CD4-positive, alpha-beta memory T cell (primary cell): ENCODE data around the gene DENND5A. TPM values are rescaled to one million over a fixed set of nuclear protein-coding genes. Genes with fewer than 3 reads are reported as not detected.
"Not testable (repeated sequence)": the region's sequence is repeated elsewhere in the genome, so short reads cannot be mapped to it uniquely, and the experiment has no call there.

Experiments used
- CTCF ChIA-PET: fragments of 350-600 bp; sonication (Branson Sonifier 250); formaldehyde crosslinking; loops from one replicate; lab custom pipeline; 2021; ENCODE audit warnings: inconsistent platforms; ENCODE audit not compliant: partially characterized antibody; lab: Charles Lee
- POLR2A ChIA-PET: fragments of 350-600 bp; sonication (Branson Sonifier 250); formaldehyde crosslinking; loops from one replicate; lab custom pipeline; 2021; ENCODE audit not compliant: partially characterized antibody; lab: Charles Lee
- DNase-seq, 5 donors: peaks; one replicate each; pipeline versions ENCODE4 v3.0.0 to v3.0.0-alpha.2; 2020 to 2022; ENCODE audit warnings: mixed read lengths in 1 of 5
- H3K27ac ChIP-seq: one replicate; pipeline ENCODE4 v1.7.0; 2013; ENCODE audit warnings: low read depth, low read length
- H3K27me3 ChIP-seq: 2 replicates; pipeline ENCODE4 v1.7.0; 2013; ENCODE audit warnings: mild to moderate bottlenecking, low read length, moderate library complexity; ENCODE audit not compliant: insufficient read depth
- H3K36me3 ChIP-seq: 2 replicates; pipeline ENCODE4 v1.7.0; 2013; ENCODE audit warnings: mild to moderate bottlenecking, low read length, moderate library complexity; ENCODE audit not compliant: insufficient read depth
- H3K4me1 ChIP-seq: 2 replicates; pipeline ENCODE4 v1.7.0; 2013; ENCODE audit warnings: mild to moderate bottlenecking, low read length, moderate library complexity; ENCODE audit not compliant: insufficient read depth
- H3K4me3 ChIP-seq, 2 donors: one replicate each; pipeline ENCODE4 v1.7.0; 2013; ENCODE audit warnings: low read length in 2 of 2, mild to moderate bottlenecking in 1 of 2
- H3K9me3 ChIP-seq, 2 donors: one replicate each; pipeline ENCODE4 v1.7.0; 2013; ENCODE audit warnings: low read length in 2 of 2, control low read depth in 1 of 2; ENCODE audit not compliant: control insufficient read depth in 1 of 2
- H3K27ac Mint-ChIP-seq, 7 donors: one replicate each; pipeline ENCODE4 v1.8.0; 2020 to 2021; ENCODE audit warnings: mixed read lengths in 7 of 7, mild to moderate bottlenecking in 6 of 7, inconsistent platforms in 3 of 7, moderate library complexity in 3 of 7
- H3K27me3 Mint-ChIP-seq, 2 donors: one replicate each; pipeline ENCODE4 v1.8.0; 2020 to 2021; ENCODE audit warnings: mixed read lengths in 2 of 2
- H3K36me3 Mint-ChIP-seq, 2 donors: one replicate each; pipeline ENCODE4 v1.8.0; 2020 to 2021; ENCODE audit warnings: mixed read lengths in 2 of 2, inconsistent platforms in 1 of 2, mild to moderate bottlenecking in 1 of 2
- H3K4me1 Mint-ChIP-seq, 4 donors: one replicate each; pipeline ENCODE4 v1.8.0; 2020 to 2021; ENCODE audit warnings: mixed read lengths in 4 of 4, mild to moderate bottlenecking in 1 of 4
- H3K4me3 Mint-ChIP-seq, 8 donors: one replicate each; pipeline ENCODE4 v1.8.0; 2020 to 2021; ENCODE audit warnings: mixed read lengths in 8 of 8, mild to moderate bottlenecking in 7 of 8, moderate library complexity in 6 of 8, inconsistent platforms in 3 of 8
- H3K9me3 Mint-ChIP-seq, 8 donors: one replicate each; pipeline ENCODE4 v1.8.0; 2020 to 2021; ENCODE audit warnings: mixed read lengths in 8 of 8, mild to moderate bottlenecking in 5 of 8, inconsistent platforms in 3 of 8, moderate library complexity in 1 of 8
- intact Hi-C: fragments of 100-400 bp; cut with micrococcal nuclease; formaldehyde crosslinking; loops from one replicate; pipeline ENCODE4 v1.15.1; 2023
- polyA plus RNA-seq, 2 donors: library from polyadenylated mRNA; unstranded; fragments of 300-500 nt; fragmentation: Illumina TruSeq; gene quantifications; one replicate each; pipeline ENCODE4 v1.2.3, GENCODE V29; 2021
- total RNA-seq, 2 experiments: library from RNA; stranded (reverse); gene quantifications; one replicate each; pipeline ENCODE4 v1.2.3, GENCODE V29; 2021

Gene DENND5A
- total and polyA plus RNA-seq, 4 experiments from 2014 or later: 14.5 to 61.9 (median 49.1) TPM

DNA sequence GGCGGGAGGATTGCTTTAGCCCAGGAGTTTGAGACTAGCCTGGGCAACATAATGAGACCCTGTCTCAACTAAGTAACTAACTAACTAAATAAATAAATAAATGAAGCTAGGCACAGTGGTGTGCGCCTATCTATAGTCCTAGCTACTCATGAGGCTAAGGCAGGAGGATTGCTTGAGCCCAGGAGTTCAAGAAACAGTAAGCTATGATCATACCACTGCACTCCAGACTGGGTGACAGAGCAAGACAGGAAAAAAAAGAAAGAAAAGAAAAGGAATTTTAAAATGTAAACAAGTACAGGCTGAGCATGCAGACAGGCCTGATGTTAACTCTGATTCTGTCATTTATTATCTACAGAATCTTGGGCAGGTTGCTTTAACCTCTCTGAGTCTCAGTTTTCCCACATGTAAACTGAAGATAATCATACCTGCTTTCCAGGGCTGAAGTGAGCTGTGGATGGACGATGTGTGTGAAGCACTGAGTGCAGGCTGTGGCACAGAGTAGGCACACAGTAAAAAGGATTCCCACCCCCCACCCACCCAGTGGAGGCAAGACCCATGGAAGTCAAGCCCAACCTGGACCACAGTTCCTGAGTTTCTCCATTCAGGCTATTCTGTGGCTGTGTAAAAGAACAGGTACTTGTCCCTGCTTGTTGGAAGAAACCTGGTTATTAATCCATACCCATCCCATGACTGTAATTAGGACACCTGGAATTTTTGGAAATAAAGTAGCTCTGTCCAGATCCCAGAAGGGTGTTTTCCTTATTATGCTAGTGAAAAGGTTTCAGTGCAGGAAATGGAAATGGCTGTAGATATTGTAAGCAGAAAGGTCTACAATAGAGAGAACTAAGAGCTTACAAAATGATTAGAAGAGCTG lies 155.1 kb downstream of the DENND5A start:
- Mint-ChIP-seq H3K27ac (no peak overlapping the region), H3K36me3 (no peaks in the 10 kb centered on the region), H3K4me1 (no peaks in the 10 kb centered on the region), H3K27me3 (peaks cover 0 to 2% of the 10 kb centered on the region in 2 donors), H3K4me3 (no peak overlapping the region), H3K9me3 (peaks cover 0 to 33% (median 21%) of the 10 kb centered on the region in 8 donors)
- DNase-seq: no peak
- intact Hi-C loops: no loop called here
- Histone ChIP-seq H3K27me3 (no peaks in the 10 kb centered on the region), H3K4me1 (no peaks in the 10 kb centered on the region), H3K4me3 (no peak overlapping the region), H3K36me3 (no peaks in the 10 kb centered on the region), H3K27ac (no peak overlapping the region), H3K9me3 (no peaks in the 10 kb centered on the region)
- CTCF ChIA-PET: interaction anchor here (0.6 to 3.2 kb wide), 4 partner anchors 11 to 780 kb away, joined by 3 to 11 read pairs (median 3); no protein-coding TSS in a partner anchor
- POLR2A ChIA-PET: no interaction called here

DNA sequence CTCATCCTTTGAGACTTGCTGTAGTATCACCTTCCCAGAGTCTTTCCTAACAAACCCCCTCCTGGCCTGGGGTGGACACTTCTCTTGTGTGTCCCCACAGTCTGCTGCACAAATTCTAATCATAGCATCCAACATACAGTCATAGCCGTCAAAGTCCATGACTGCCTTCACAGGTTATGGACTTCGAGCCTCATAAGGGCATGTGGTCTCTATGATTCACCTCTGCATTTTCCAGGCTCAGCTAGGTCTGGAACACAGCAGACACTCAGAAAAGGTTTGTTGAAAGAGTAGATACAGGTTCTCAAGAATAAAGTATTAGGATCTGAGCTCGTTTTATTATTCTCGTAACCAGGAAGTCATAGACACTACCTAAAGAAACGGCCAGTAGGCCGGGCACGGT lies 160.6 kb downstream of the DENND5A start:
- peaks cover 0 to 1% (median 0%) of the 10 kb centered on the region in 8 donors for H3K9me3 Mint-ChIP-seq
- Histone ChIP-seq H3K4me1 (no peaks in the 10 kb centered on the region), H3K9me3 (no peaks in the 10 kb centered on the region), H3K27me3 (no peaks in the 10 kb centered on the region), H3K36me3 (no peaks in the 10 kb centered on the region), H3K27ac (no peak overlapping the region), H3K4me3 (no peak overlapping the region)
- ChIA-PET POLR2A (no interaction called here), CTCF (no interaction called here)
- H3K36me3 Mint-ChIP-seq: no peaks in the 10 kb centered on the region
- no peak overlapping the region for H3K27ac Mint-ChIP-seq
- no peak overlapping the region for H3K4me3 Mint-ChIP-seq
- no peaks in the 10 kb centered on the region for H3K4me1 Mint-ChIP-seq
- no peak for DNase-seq
- H3K27me3 Mint-ChIP-seq: peaks cover 4 to 5% of the 10 kb centered on the region in 2 donors
- intact Hi-C loops: no loop called here

GRCh38 chr11:9103542-9104276 lies 161.4 kb downstream of the DENND5A start:
- Mint-ChIP-seq H3K27me3 (peaks cover 5 to 7% of the 10 kb centered on the region in 2 donors), H3K36me3 (no peaks in the 10 kb centered on the region), H3K27ac (no peak overlapping the region), H3K4me1 (no peaks in the 10 kb centered on the region), H3K4me3 (no peak overlapping the region), H3K9me3 (peaks cover 0 to 1% (median 0%) of the 10 kb centered on the region in 8 donors)
- Histone ChIP-seq H3K27ac (no peak overlapping the region), H3K27me3 (no peaks in the 10 kb centered on the region), H3K4me1 (no peaks in the 10 kb centered on the region), H3K36me3 (no peaks in the 10 kb centered on the region), H3K9me3 (no peaks in the 10 kb centered on the region), H3K4me3 (no peak overlapping the region)
- CTCF ChIA-PET: interaction anchor here (0.6 kb wide), 1 partner anchor 11 kb away, joined by 3 read pairs; no protein-coding TSS in a partner anchor
- DNase-seq: no peak
- POLR2A ChIA-PET: no interaction called here
- intact Hi-C loops: no loop called here

- POLR2A ChIA-PET: no interaction called here
Observed at GRCh38 chr11:9099617-9100016, 165.5 kb downstream of the DENND5A start.

DNA sequence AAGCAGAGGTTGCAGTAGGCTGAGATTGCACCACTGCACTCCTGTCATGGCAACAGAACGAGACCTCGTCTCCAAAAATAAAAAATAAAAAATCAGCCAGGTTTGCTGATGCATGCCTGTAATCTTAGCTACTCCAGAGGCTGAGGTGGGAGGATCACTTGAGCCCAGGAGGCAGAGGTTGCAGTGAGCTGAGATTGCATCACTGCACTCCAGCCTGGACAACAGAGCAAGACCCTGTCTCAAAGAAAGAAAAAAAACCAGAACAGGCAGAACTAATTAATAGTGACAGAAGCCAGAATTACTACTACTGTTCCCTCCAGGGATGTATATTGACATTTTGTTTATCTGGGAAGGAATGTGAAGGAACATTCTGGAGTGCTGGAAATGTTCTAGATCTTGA lies 166.7 kb downstream of the DENND5A start:
- H3K36me3 Mint-ChIP-seq, H3K4me1 Mint-ChIP-seq, intact Hi-C loops, H3K27ac Mint-ChIP-seq, DNase-seq, H3K36me3 ChIP-seq, H3K4me3 ChIP-seq, H3K9me3 ChIP-seq, POLR2A ChIA-PET, H3K4me3 Mint-ChIP-seq, H3K27ac ChIP-seq, H3K4me1 ChIP-seq, H3K9me3 Mint-ChIP-seq, H3K27me3 ChIP-seq: not testable (repeated sequence)
- CTCF ChIA-PET: interaction anchor here (0.8 to 1.1 kb wide), 2 partner anchors 12 to 39 kb away, joined by 3 read pairs; no protein-coding TSS in a partner anchor
- H3K27me3 Mint-ChIP-seq: peaks cover 17 to 25% of the 10 kb centered on the region in 2 donors

More at GRCh38 chr11:9099617-9100016, 165.5 kb downstream of the DENND5A start:
- intact Hi-C loops: no loop called here
- Histone ChIP-seq H3K4me1 (no peaks in the 10 kb centered on the region), H3K36me3 (no peaks in the 10 kb centered on the region), H3K4me3 (no peak overlapping the region), H3K9me3 (no peaks in the 10 kb centered on the region), H3K27me3 (no peaks in the 10 kb centered on the region), H3K27ac (no peak overlapping the region)
- Mint-ChIP-seq H3K27ac (no peak overlapping the region), H3K4me3 (no peak overlapping the region), H3K27me3 (peaks cover 13 to 20% of the 10 kb centered on the region in 2 donors), H3K36me3 (no peaks in the 10 kb centered on the region), H3K9me3 (no peaks in the 10 kb centered on the region), H3K4me1 (no peaks in the 10 kb centered on the region)
- DNase-seq: no peak
- CTCF ChIA-PET: interaction anchor here (1.3 kb wide), 1 partner anchor 38 kb away, joined by 3 read pairs; no protein-coding TSS in a partner anchor

DNA sequence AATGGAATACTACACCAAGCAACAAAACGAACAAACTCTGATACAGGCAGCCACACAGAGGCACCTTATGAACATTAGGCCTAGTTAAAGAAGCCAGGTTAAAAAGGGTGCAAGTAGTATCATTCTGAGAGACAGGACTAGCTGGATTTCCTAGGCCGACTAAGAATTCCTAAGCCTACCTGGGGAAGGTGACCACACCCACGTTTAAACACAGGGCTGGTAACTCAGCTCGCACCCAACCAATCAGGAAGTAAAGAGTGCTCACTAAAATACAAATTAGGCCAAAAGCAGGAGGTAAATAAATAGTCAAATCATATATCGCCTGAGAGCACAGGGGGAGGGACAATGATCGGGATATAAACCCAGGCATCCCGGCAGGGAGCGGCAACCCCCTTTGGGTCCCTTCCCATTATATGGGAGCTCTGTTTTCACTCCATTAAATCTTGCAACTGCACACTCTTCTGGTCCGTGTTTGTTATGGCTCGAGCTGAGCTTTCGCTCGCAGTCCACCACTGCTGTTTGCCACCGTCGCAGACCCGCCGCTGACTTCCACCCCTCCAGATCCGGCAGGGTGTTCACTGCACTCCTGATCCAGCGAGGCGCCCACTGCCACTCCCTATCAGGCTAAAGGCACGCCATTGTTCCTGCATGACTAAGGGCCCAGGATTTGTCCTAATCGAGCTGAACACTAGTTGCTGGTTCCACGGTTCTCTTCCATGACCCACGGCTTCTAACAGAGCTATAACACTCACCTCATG lies 167.8 kb downstream of the DENND5A start:
- H3K9me3 ChIP-seq, POLR2A ChIA-PET, H3K4me3 Mint-ChIP-seq, H3K36me3 ChIP-seq, H3K4me1 ChIP-seq, H3K27ac ChIP-seq, H3K27ac Mint-ChIP-seq, H3K36me3 Mint-ChIP-seq, H3K4me1 Mint-ChIP-seq, H3K4me3 ChIP-seq, H3K27me3 ChIP-seq, DNase-seq, CTCF ChIA-PET, intact Hi-C loops, H3K9me3 Mint-ChIP-seq: not testable (repeated sequence)
- H3K27me3 Mint-ChIP-seq: peaks cover 27 to 35% of the 10 kb centered on the region in 2 donors
